Smooth muscle cell of the pulmonary artery (primary cell): ENCODE results near the gene CEP290. TPM values are rescaled to one million over a fixed set of nuclear protein-coding genes. Genes with fewer than 3 reads are reported as not detected.

Experiments used
- total RNA-seq: library from RNA; depleted of rRNA; stranded (reverse); fragments of >200 nt; gene quantifications from 2 replicates; pipeline ENCODE4 v1.2.3, GENCODE V29; 2014

CEP290 gene, protein sequence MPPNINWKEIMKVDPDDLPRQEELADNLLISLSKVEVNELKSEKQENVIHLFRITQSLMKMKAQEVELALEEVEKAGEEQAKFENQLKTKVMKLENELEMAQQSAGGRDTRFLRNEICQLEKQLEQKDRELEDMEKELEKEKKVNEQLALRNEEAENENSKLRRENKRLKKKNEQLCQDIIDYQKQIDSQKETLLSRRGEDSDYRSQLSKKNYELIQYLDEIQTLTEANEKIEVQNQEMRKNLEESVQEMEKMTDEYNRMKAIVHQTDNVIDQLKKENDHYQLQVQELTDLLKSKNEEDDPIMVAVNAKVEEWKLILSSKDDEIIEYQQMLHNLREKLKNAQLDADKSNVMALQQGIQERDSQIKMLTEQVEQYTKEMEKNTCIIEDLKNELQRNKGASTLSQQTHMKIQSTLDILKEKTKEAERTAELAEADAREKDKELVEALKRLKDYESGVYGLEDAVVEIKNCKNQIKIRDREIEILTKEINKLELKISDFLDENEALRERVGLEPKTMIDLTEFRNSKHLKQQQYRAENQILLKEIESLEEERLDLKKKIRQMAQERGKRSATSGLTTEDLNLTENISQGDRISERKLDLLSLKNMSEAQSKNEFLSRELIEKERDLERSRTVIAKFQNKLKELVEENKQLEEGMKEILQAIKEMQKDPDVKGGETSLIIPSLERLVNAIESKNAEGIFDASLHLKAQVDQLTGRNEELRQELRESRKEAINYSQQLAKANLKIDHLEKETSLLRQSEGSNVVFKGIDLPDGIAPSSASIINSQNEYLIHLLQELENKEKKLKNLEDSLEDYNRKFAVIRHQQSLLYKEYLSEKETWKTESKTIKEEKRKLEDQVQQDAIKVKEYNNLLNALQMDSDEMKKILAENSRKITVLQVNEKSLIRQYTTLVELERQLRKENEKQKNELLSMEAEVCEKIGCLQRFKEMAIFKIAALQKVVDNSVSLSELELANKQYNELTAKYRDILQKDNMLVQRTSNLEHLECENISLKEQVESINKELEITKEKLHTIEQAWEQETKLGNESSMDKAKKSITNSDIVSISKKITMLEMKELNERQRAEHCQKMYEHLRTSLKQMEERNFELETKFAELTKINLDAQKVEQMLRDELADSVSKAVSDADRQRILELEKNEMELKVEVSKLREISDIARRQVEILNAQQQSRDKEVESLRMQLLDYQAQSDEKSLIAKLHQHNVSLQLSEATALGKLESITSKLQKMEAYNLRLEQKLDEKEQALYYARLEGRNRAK (N-terminal part only)
- 11.0 and 13.8 TPM in 2 replicates for total RNA-seq

GRCh38 chr12:88141774-88142609 lies at the start of gene CEP290, which contains the start of gene TMTC3:
Gene CEP290 (minus strand): TSS chr12:88142088. CDS start chr12:88141307, 781 bp downstream.
Gene TMTC3 (plus strand): TSS chr12:88142307. CDS start chr12:88148316, 6,009 bp downstream.

DNA sequence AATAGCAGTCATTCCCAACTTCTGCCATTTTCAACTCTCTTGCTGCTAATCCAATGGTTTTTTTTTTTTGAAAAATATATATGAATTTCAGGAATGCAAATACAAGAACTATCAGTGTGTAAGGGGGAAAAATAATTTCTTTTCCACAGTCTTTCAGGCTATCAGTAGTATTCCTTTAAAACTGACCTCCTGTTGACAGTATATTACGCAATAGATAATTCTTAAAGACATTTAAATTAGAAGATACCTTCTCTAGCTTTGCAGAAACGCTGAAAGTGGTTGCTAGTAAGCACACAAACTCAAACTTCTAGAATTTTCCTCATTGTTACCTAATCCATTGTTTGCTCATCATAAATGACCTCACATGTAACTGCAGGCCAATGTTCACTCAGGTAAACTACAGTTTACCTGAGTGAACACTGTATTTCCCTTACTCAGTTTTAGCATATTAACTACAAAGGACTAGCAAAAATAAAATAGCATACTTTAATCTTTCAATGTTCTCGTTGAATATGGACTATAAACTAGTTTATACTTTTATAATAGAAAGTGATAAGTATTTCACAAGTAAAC lies 112.7 kb downstream of the CEP290 start, which contains the start of gene C12orf50:
C12orf50 (minus strand) TSS at position 309 of the 573 bp plus-strand sequence. CDS start 2,439 bp downstream, outside the sequence.

Other genes with a start within 250 kb of the CEP290 start
- not detected in 2 replicates for gene C12orf50, start 112.7 kb downstream of the CEP290 start, total RNA-seq
- 67.6 and 89.6 TPM in 2 replicates for gene TMTC3, start 219 bp upstream of the CEP290 start, total RNA-seq